Upper lobe of left lung (tissue), 4 donors: Measurements from ENCODE around the gene CYFIP1.

ENCODE experiments used
- EP300 ChIP-seq, 4 donors: sonication (generic); formaldehyde crosslinking; IDR thresholded peaks; one replicate each; pipeline ENCODE4 v1.5.1; 2017; ENCODE audit warnings: antibody characterized with exemption in 4 of 4, control low read depth in 2 of 4
- POLR2A ChIP-seq, 4 donors: fragments of 450-650 bp; IDR thresholded peaks; one replicate each; pipeline ENCODE4 v1.5.1; 2016 to 2017; ENCODE audit warnings: antibody characterized with exemption in 4 of 4, mild to moderate bottlenecking in 2 of 4
- TF ChIP-seq, protein P1 (sequence below), 6 experiments: fragments of 450-650 bp in 4 of 6; fragments of 200-600 bp in 2 of 6; sonication (generic) in 2 of 6; IDR thresholded peaks; one replicate each; pipeline ENCODE4 v1.5.1; 2016 to 2019; ENCODE audit warnings: antibody characterized with exemption in 6 of 6

DNA sequence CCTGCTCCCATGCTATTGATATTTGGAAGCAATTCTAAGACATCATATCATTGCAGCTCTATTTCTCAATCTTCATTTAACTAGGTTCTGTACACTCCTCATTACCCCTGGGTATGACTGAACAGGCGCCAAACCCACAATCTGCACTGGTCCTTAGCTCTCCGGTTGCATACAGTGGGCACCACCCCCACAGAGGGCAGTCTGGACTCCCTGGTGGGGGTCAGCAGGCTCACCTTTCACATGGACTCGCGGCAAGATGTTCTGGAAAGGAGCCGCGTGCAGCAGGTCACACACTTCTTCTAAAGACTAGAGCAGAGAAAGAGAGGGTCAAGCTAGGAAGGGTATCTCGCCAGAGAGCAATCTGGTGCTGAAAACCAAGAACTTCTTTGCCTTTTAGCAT is 105.2 kb downstream of the CYFIP1 start:
- TF ChIP-seq, protein P1, sequence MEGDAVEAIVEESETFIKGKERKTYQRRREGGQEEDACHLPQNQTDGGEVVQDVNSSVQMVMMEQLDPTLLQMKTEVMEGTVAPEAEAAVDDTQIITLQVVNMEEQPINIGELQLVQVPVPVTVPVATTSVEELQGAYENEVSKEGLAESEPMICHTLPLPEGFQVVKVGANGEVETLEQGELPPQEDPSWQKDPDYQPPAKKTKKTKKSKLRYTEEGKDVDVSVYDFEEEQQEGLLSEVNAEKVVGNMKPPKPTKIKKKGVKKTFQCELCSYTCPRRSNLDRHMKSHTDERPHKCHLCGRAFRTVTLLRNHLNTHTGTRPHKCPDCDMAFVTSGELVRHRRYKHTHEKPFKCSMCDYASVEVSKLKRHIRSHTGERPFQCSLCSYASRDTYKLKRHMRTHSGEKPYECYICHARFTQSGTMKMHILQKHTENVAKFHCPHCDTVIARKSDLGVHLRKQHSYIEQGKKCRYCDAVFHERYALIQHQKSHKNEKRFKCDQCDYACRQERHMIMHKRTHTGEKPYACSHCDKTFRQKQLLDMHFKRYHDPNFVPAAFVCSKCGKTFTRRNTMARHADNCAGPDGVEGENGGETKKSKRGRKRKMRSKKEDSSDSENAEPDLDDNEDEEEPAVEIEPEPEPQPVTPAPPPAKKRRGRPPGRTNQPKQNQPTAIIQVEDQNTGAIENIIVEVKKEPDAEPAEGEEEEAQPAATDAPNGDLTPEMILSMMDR (IDR thresholded peaks at IDR 0.05) = no peak
- TF ChIP-seq EP300 (IDR thresholded peaks at IDR 0.05) = no peak
- TF ChIP-seq POLR2A (IDR thresholded peaks at IDR 0.05) = no peak
